NCI-H1092 treated with DMSO at 0.1 percent for 48 hours (cell line): ENCODE data around the gene AURKAIP1.

Experiments
- DNase-seq: peaks from one replicate; lab custom pipeline; 2025; lab: John Stamatoyannopoulos, UW

AURKAIP1 gene

GRCh38 chr1:1347663-1348419 is 27.2 kb downstream of the AURKAIP1 start:
- no peak for DNase-seq

DNA sequence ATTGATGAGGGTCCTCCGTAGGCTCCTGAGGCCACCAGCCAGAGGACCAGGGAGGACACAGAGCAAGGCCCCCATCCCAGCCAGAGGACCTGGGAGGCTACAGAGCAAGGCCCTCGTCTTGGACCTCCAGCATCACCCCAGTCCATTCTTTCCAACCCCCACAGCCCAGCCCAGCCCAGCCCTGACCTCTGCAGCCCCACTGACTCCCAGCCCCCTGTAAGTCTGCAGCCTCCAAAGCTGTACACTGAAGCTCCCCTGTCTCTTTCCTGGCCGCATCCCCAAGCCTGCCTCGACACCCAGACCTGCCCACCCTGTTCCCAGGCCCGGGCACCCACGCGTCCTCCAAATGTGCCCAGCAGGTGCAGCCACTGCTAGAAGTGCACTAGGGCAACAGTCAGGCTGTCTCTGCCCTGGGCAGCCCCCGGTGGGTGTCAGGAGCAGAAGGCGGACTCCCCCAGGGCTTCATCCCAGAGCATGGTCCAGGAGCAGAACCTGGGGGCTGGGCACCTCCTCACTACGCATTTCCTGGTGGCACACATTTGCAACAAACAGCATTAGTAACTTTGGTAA is 27.9 kb downstream of the AURKAIP1 start:
- DNase-seq: no peak

DNA sequence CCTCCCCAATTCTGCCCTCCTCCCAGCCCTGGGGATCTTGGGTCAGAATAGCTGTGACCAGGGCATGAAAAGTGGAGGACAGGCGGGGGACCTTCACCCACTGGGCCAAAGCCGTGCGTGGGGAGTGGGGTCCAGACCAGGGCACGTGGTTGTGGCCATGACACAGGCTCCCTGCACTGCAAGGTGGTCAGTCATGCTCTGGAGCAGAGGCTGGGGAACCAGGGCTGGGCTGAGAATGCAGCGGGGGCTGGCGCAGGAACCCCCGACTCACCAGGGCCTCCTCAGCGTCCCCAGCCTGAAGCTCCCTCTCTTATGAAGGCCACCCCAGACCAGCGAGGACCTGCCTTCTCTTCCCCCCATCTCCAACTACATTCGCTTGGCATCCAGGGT is 28.5 kb downstream of the AURKAIP1 start:
- no peak for DNase-seq

GRCh38 chr1:1345860-1346500 is 29.0 kb downstream of the AURKAIP1 start:
- no peak for DNase-seq

GRCh38 chr1:1345384-1345783 is 29.6 kb downstream of the AURKAIP1 start:
- DNase-seq: no peak

DNA sequence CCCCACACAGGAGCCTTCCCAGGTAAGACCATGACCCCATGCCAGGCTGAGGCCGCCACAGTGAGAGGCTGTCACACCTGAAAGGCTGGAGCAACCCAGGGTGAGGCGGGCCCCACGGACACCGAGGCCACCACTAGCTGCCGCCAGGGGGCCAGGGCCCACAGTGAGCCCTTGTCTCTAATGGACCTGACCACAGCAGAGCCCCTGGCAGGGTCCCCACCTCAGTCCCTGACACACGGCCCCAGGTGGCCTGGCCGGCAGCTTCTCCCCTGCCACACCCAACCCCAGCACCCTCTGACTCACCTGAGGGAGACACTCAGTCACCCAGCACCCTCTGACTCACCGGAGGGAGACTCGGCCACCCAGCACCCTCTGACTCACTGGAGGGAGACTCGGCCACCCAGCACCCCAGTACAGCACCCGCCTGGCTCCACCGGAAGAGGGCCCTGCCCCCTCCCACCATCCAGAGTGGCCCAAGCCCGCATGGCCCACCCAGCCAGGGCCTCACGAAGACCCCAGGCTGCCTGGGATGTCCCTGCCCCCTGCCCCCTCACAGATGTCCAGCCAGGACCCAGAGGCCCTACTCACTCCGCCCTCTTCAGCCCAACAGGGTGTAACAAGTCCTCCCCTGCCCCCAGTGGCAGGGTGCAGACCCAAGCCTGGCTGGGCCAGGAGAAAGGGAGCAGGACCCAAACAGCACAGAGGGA is 30.2 kb downstream of the AURKAIP1 start:
- no peak for DNase-seq

DNA sequence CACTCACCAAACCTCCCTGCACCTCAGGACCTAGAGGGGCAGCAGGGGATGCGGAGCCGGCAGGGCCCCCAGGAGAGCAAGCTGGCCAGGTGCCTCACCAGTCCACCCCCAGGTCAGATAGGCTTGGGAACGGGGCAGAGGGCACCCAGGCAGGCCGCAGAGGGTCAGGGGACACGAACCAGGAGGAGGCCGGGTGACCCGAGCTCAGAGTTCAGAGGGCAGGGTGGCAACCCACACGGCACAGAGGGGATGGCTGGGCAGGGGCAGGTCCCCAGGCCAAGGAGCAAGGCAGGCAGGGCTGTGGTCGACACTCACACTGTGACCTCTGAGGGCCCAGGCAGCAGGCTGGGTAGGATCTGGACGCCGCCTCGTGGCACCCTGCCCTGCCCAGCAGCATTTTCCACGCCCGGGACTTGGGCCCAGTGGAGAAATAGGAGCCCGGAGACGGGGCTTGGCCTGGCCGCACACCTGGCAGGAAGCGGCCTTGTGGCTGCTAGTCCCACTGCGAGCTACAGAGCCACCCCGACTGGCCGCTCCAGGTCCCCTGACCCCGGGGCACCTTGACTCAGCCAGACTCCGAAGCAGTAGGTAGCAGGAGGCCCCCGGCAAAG is 31.1 kb downstream of the AURKAIP1 start:
- no peak for DNase-seq

GRCh38 chr1:1342584-1343115 is 32.4 kb downstream of the AURKAIP1 start:
- no peak for DNase-seq

DNA sequence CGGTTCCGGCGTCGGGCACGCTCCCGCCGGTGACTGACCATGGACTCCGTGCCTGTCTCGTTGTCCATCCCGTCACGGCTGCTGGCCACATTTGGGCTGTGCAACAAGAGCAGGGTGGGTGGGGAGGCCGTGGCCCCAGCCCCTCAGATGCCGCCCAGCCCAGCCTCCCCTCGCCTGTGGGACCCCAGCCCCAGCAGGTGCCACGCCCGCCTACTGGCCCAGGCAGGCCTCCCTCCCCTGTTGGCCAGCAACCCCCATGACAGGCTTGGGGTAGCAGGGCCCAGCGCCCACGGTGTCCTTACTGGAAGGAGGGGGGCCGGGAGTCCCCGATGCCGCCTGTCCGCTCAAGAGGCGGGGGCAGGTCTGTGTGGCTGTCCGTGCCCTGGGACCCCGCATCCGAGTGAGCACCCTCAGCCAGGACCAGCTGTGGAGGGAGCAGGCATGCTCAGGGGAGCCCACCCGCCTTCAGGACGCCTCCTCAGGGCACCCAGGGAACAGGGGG is 32.9 kb downstream of the AURKAIP1 start:
- DNase-seq: no peak

GRCh38 chr1:1341549-1342021 is 33.4 kb downstream of the AURKAIP1 start:
- no peak for DNase-seq

GRCh38 chr1:1340791-1341548 is 34.0 kb downstream of the AURKAIP1 start:
- DNase-seq: no peak

DNA sequence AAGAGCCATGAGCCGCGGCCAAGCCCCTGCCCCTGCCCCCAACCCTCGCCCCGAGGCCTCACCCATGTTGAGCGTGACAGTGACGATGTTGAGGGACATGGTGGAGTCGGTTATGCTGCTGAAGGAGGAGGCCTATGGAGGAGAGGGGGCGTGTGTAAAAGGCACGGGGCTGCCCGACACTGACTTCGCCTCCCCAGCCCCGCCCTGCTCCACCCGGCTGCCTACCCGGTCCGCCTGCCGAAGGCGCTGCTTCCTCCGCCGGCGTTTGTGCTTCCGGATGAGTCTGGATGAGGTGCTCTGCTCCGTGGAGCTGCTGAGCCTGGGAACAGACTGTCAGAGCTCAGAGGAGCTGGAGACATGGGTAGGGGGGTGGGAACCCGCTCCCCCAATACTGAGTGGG is 34.8 kb downstream of the AURKAIP1 start:
- DNase-seq: no peak

DNA sequence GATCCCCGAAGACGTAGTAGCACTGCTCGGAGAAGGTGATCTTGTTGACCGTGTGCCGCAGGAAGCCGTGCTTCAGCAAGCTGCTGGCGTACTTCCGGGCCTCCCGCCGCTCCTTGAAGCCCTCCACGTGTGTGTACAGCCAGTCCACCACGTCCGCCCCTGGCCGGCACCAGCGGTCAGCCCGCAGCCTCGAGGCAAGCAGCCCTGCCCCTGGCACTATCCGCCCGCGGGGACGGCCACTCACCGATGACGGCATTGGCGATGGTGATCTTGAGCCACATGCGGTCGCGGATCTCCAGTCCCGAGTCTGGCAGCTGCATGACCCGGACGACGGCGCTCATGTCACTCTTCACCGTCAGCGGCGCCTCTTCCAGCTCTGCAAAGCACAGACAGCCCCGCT is 36.7 kb downstream of the AURKAIP1 start:
- DNase-seq: no peak

- no peak for DNase-seq
These were observed 37.2 kb downstream of the AURKAIP1 start for GRCh38 chr1:1337793-1338147.

GRCh38 chr1:1336931-1337792 is 37.8 kb downstream of the AURKAIP1 start:
- DNase-seq: no peak

- DNase-seq: no peak
These were observed 38.6 kb downstream of the AURKAIP1 start for GRCh38 chr1:1336446-1336845.

GRCh38 chr1:1335792-1336248 is 39.2 kb downstream of the AURKAIP1 start:
- DNase-seq: no peak

GRCh38 chr1:1335283-1335682 is 39.7 kb downstream of the AURKAIP1 start:
- no peak for DNase-seq

DNA sequence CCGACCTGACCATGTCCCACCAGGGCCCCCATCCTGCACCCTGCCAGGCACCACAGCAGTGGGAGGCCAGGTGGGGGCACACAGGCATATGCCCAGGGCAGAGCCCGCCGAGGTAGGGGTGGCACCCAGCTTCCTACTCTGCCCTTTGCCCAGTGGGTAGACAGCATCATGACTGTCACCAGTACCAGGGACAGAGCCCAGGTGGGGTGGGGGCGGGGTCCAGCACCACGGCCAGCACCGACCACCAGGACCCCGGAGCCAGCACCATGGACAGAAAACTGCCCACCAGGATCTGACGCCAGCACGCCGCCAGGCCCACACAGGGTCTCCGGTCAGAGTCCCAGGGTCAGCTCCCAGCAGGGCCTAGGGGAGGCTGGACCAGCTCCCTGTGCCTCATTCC is 40.2 kb downstream of the AURKAIP1 start:
- DNase-seq: no peak
